A673 (cell line): ENCODE data around the gene STAB2. TPM values are rescaled to one million over a fixed set of nuclear protein-coding genes. Genes with fewer than 3 reads are reported as not detected.

Experiments used
- BruUV-seq: library from RNA; stranded (reverse); fragments of 400-500 nt; replicated peaks from 2 replicates; lab custom pipeline; 2021; lab: Mats Ljungman, UMichigan
- CTCF ChIA-PET: fragments of 300-600 bp; sonication (Branson Sonifier 250); formaldehyde crosslinking; loops from one replicate; lab custom pipeline; 2022; ENCODE audit warnings: antibody characterized with exemption; lab: Charles Lee
- POLR2A ChIA-PET: fragments of 300-600 bp; sonication (Branson Sonifier 250); formaldehyde crosslinking; loops from one replicate; lab custom pipeline; 2022; ENCODE audit warnings: antibody characterized with exemption; ENCODE audit not compliant: low non-redundant PET; lab: Charles Lee
- DNase-seq: peaks from one replicate; pipeline ENCODE4 v3.0.0-alpha.2; 2015; ENCODE audit warnings: low spot score
- H3K27ac ChIP-seq: fragments of 200-600 bp; sonication (generic); 2 replicates; pipeline ENCODE4 v1.5.1; 2016; ENCODE audit warnings: mixed run types, low read depth, mild to moderate bottlenecking, mixed read lengths, antibody characterized with exemption, low read length; ENCODE audit not compliant: poor library complexity, severe bottlenecking
- H3K27me3 ChIP-seq: fragments of 200-600 bp; sonication (generic); replicated peaks from 2 replicates; pipeline ENCODE4 v1.6.1; 2017; ENCODE audit warnings: mixed run types, low read depth, mild to moderate bottlenecking, mixed read lengths, antibody characterized with exemption, low read length; ENCODE audit not compliant: insufficient read depth, poor library complexity
- H3K36me3 ChIP-seq: fragments of 200-600 bp; sonication (generic); 2 replicates; pipeline ENCODE4 v1.6.1; 2016; ENCODE audit warnings: mixed run types, mild to moderate bottlenecking, mixed read lengths, antibody characterized with exemption, low read length; ENCODE audit not compliant: insufficient read depth, poor library complexity, severe bottlenecking
- H3K4me1 ChIP-seq: fragments of 200-600 bp; sonication (generic); 2 replicates; pipeline ENCODE4 v1.6.1; 2017; ENCODE audit warnings: mixed run types, mild to moderate bottlenecking, mixed read lengths, antibody characterized with exemption, low read length; ENCODE audit not compliant: insufficient read depth, poor library complexity, severe bottlenecking
- H3K4me3 ChIP-seq: fragments of 200-600 bp; sonication (generic); 2 replicates; pipeline ENCODE4 v1.5.1; 2016; ENCODE audit warnings: low read depth, mixed run types, mild to moderate bottlenecking, mixed read lengths, low read length; ENCODE audit not compliant: poor library complexity, severe bottlenecking
- H3K9me3 ChIP-seq: fragments of 200-600 bp; sonication (generic); 2 replicates; pipeline ENCODE4 v1.6.1; 2016; ENCODE audit warnings: mixed run types, low read depth, mild to moderate bottlenecking, mixed read lengths, antibody characterized with exemption, low read length; ENCODE audit not compliant: poor library complexity, severe bottlenecking
- CTCF ChIP-seq: fragments of 300-800, 200-600 bp; sonication (generic); conservative IDR thresholded peaks from 2 replicates; pipeline ENCODE4 v1.5.1; 2017; ENCODE audit warnings: low read depth, mild to moderate bottlenecking, antibody characterized with exemption, low read length, moderate library complexity, mixed read lengths
- EZH2 ChIP-seq: fragments of 200-600 bp; sonication (generic); IDR thresholded peaks from 2 replicates; pipeline ENCODE4 v1.6.1; 2017; ENCODE audit warnings: borderline replicate concordance, low read depth, mild to moderate bottlenecking, mixed read lengths, antibody characterized with exemption, low read length; ENCODE audit not compliant: poor library complexity, severe bottlenecking
- intact Hi-C: fragments of 100-400 bp; cut with micrococcal nuclease; formaldehyde crosslinking; loops from one replicate; pipeline ENCODE4 v1.10.0; 2022; ENCODE audit not compliant: unreplicated experiment
- total RNA-seq: library from RNA; stranded (reverse); gene quantifications from 2 replicates; pipeline ENCODE4 v1.2.3, GENCODE V29; 2021

Gene STAB2
- total RNA-seq, 1 experiment from 2014 or later: not detected

GRCh38 chr12:103696101-103696500 lies 109.0 kb downstream of the STAB2 start:
- no peak for DNase-seq
- BruUV-seq: no TSS peak
- TF ChIP-seq EZH2: no peak
- no peak for TF ChIP-seq CTCF

GRCh38 chr12:103697971-103698751 lies 111.1 kb downstream of the STAB2 start:
- Histone ChIP-seq H3K4me1 (no peaks in the 10 kb centered on the region), H3K27ac (no peak overlapping the region), H3K9me3 (no peaks in the 10 kb centered on the region), H3K4me3 (no peak overlapping the region), H3K27me3 (peaks cover 60% of the 10 kb centered on the region), H3K36me3 (no peaks in the 10 kb centered on the region)
- POLR2A ChIA-PET: no interaction called here
- no peak for DNase-seq
- intact Hi-C loops: no loop called here
- TF ChIP-seq EZH2 (no peak), CTCF (no peak)
- no TSS peak for BruUV-seq
- CTCF ChIA-PET: no interaction called here

More at GRCh38 chr12:103696101-103696500, 109.0 kb downstream of the STAB2 start:
- intact Hi-C loops: no loop called here
- H3K4me3 ChIP-seq: no peak overlapping the region
- H3K4me1 ChIP-seq: no peaks in the 10 kb centered on the region
- H3K36me3 ChIP-seq: no peaks in the 10 kb centered on the region
- POLR2A ChIA-PET: no interaction called here
- no peaks in the 10 kb centered on the region for H3K9me3 ChIP-seq
- peaks cover 61% of the 10 kb centered on the region for H3K27me3 ChIP-seq
- CTCF ChIA-PET: no interaction called here
- no peak overlapping the region for H3K27ac ChIP-seq

GRCh38 chr12:103698752-103699560 lies 111.9 kb downstream of the STAB2 start:
- intact Hi-C loops: no loop called here
- H3K27ac ChIP-seq: no peak overlapping the region
- H3K27me3 ChIP-seq: peaks cover 67% of the 10 kb centered on the region
- ChIA-PET POLR2A (interaction anchor here (0.6 kb wide), 1 partner anchor 600 kb away, joined by 5 read pairs; no protein-coding TSS in a partner anchor), CTCF (no interaction called here)
- H3K9me3 ChIP-seq: no peaks in the 10 kb centered on the region
- no peak for DNase-seq
- no peak overlapping the region for H3K4me3 ChIP-seq
- no peaks in the 10 kb centered on the region for H3K4me1 ChIP-seq
- TF ChIP-seq EZH2 (no peak), CTCF (no peak)
- BruUV-seq: no TSS peak
- H3K36me3 ChIP-seq: no peaks in the 10 kb centered on the region
